Progenitor cell of endocrine pancreas (in vitro differentiated cells): ENCODE measurements around the gene CLDND2. TPM values are rescaled to one million over a fixed set of nuclear protein-coding genes. Genes with fewer than 3 reads are reported as not detected.
A peak's percentile ranks its signal among the peaks of the same experiment; 100 is the strongest.
"Not testable (repeated sequence)": the region's sequence is repeated elsewhere in the genome, so short reads cannot be mapped to it uniquely, and the experiment has no call there.

Experiments
- DNase-seq: peaks from one replicate; pipeline ENCODE4 v3.0.0; 2021; ENCODE audit warnings: low spot score; ENCODE audit not compliant: unreplicated experiment
- H3K27ac Mint-ChIP-seq: 2 replicates; pipeline ENCODE4 v1.8.0; 2021; ENCODE audit warnings: mild to moderate bottlenecking, moderate library complexity, mixed read lengths
- H3K27me3 Mint-ChIP-seq: 2 replicates; pipeline ENCODE4 v1.8.0; 2021; ENCODE audit warnings: mixed read lengths
- H3K36me3 Mint-ChIP-seq: 2 replicates; pipeline ENCODE4 v1.8.0; 2022; ENCODE audit warnings: mixed read lengths; ENCODE audit not compliant: insufficient read depth
- H3K4me1 Mint-ChIP-seq: 2 replicates; pipeline ENCODE4 v1.8.0; 2021; ENCODE audit warnings: low read depth, mixed read lengths
- H3K4me3 Mint-ChIP-seq: 2 replicates; pipeline ENCODE4 v1.8.0; 2021; ENCODE audit warnings: low read depth, mild to moderate bottlenecking, moderate library complexity, mixed read lengths
- H3K9me3 Mint-ChIP-seq: 2 replicates; pipeline ENCODE4 v1.8.0; 2021; ENCODE audit warnings: low read depth, mixed read lengths
- CTCF ChIP-seq: fragments of 200-600 bp; sonication (generic); IDR thresholded peaks from one replicate; pipeline ENCODE4 v1.5.0; 2021; ENCODE audit warnings: antibody characterized with exemption, mild to moderate bottlenecking; ENCODE audit not compliant: unreplicated experiment
- long read RNA-seq: library from polyadenylated mRNA; unstranded; transcript quantifications from one replicate; pipeline ENCODE4 v2.0.0, GENCODE V29; 2020
- total RNA-seq: library from RNA; stranded (reverse); gene quantifications from 2 replicates; pipeline ENCODE4 v1.2.1, GENCODE V29; 2021

CLDND2 gene
- total RNA-seq: 0.73 and 1.4 TPM in 2 replicates
- long read RNA-seq: 0 reads

- peak within 1 kb of the TSS; percentile 96 for H3K4me3 Mint-ChIP-seq
- peak within 1 kb of the TSS; percentile 100 for H3K27ac Mint-ChIP-seq
- peaks cover 23% of the 10 kb centered on the region for H3K4me1 Mint-ChIP-seq
- no peak for DNase-seq
- H3K9me3 Mint-ChIP-seq: no peaks in the 10 kb centered on the region
- H3K27me3 Mint-ChIP-seq: peaks cover 20% of the 10 kb centered on the region
- H3K36me3 Mint-ChIP-seq: no peaks in the 10 kb centered on the region
- no peak for TF ChIP-seq CTCF
Observed at GRCh38 chr19:51368366-51369282, at the start of gene CLDND2. Gene CLDND2, minus strand, starts transcription at chr19:51369003. Its CDS starts 426 bp downstream, at chr19:51368577.

GRCh38 chr19:51417810-51418157 lies 49.0 kb upstream of the CLDND2 start:
- DNase-seq: no peak
- Mint-ChIP-seq H3K9me3 (no peaks in the 10 kb centered on the region), H3K27me3 (peaks cover 17% of the 10 kb centered on the region), H3K4me3 (no peak overlapping the region), H3K27ac (no peak overlapping the region), H3K4me1 (no peaks in the 10 kb centered on the region), H3K36me3 (no peaks in the 10 kb centered on the region)
- TF ChIP-seq CTCF: no peak

GRCh38 chr19:51417107-51417809 lies 48.5 kb upstream of the CLDND2 start, which contains the start of gene SIGLEC10:
Gene SIGLEC10, minus strand, starts transcription at chr19:51417642. Its CDS starts 61 bp downstream, at chr19:51417581.
- no peak for TF ChIP-seq CTCF
- no peaks in the 10 kb centered on the region for H3K36me3 Mint-ChIP-seq
- no peaks in the 10 kb centered on the region for H3K4me1 Mint-ChIP-seq
- H3K9me3 Mint-ChIP-seq: no peaks in the 10 kb centered on the region
- peaks cover 17% of the 10 kb centered on the region for H3K27me3 Mint-ChIP-seq
- DNase-seq: no peak
- H3K4me3 Mint-ChIP-seq: no peak within 1 kb of the TSS
- no peak within 1 kb of the TSS for H3K27ac Mint-ChIP-seq

GRCh38 chr19:51416422-51416821 lies 47.6 kb upstream of the CLDND2 start:
- DNase-seq, H3K4me3 Mint-ChIP-seq, H3K27ac Mint-ChIP-seq, H3K4me1 Mint-ChIP-seq, H3K9me3 Mint-ChIP-seq, H3K36me3 Mint-ChIP-seq: not testable (repeated sequence)
- peaks cover 17% of the 10 kb centered on the region for H3K27me3 Mint-ChIP-seq

GRCh38 chr19:51415187-51415586 lies 46.4 kb upstream of the CLDND2 start:
- no peak for TF ChIP-seq CTCF

More at GRCh38 chr19:51415187-51415586, 46.4 kb upstream of the CLDND2 start:
- DNase-seq: no peak
- Mint-ChIP-seq H3K4me3 (no peak overlapping the region), H3K36me3 (no peaks in the 10 kb centered on the region), H3K27me3 (peaks cover 14% of the 10 kb centered on the region), H3K9me3 (no peaks in the 10 kb centered on the region), H3K27ac (no peak overlapping the region), H3K4me1 (no peaks in the 10 kb centered on the region)
